Tibial nerve (tissue), 3 donors: ENCODE measurements around the gene TENM4.

ENCODE experiments used
- POLR2A ChIP-seq, 2 donors: fragments of 450-650 bp; IDR thresholded peaks; one replicate each; pipeline ENCODE4 v1.6.1; 2017; ENCODE audit warnings: antibody characterized with exemption in 2 of 2, mild to moderate bottlenecking in 2 of 2, moderate library complexity in 2 of 2
- TF ChIP-seq, protein P1 (sequence below), 5 experiments: fragments of 200-600 bp in 3 of 5; fragments of 450-650 bp in 2 of 5; sonication (generic) in 3 of 5; IDR thresholded peaks; one replicate each; pipeline ENCODE4 v1.5.1; 2016 to 2019; ENCODE audit warnings: antibody characterized with exemption in 5 of 5, mild to moderate bottlenecking in 3 of 5, moderate library complexity in 2 of 5

DNA sequence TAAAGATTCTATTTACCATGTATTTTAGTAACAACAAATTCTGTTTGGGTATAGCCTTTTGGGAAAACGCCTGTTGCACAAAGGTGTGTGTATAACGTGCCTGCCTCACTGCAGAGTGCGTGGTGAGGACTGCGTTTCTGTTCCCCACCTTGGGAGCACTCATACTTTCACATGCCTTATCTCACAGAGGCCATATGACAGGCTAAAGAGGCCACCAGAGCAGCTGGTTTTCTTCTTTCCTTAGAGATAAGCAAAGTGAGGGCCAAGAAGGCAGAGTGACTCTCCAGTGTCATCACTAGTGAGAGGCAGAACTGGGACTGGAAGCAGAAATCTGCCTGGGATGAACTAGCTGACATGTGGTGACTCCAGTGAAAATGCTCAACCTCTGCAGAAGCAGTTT is 497.0 kb downstream of the TENM4 start:
- TF ChIP-seq, protein P1, sequence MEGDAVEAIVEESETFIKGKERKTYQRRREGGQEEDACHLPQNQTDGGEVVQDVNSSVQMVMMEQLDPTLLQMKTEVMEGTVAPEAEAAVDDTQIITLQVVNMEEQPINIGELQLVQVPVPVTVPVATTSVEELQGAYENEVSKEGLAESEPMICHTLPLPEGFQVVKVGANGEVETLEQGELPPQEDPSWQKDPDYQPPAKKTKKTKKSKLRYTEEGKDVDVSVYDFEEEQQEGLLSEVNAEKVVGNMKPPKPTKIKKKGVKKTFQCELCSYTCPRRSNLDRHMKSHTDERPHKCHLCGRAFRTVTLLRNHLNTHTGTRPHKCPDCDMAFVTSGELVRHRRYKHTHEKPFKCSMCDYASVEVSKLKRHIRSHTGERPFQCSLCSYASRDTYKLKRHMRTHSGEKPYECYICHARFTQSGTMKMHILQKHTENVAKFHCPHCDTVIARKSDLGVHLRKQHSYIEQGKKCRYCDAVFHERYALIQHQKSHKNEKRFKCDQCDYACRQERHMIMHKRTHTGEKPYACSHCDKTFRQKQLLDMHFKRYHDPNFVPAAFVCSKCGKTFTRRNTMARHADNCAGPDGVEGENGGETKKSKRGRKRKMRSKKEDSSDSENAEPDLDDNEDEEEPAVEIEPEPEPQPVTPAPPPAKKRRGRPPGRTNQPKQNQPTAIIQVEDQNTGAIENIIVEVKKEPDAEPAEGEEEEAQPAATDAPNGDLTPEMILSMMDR (IDR thresholded peaks at IDR 0.05) = no peak
- TF ChIP-seq POLR2A (IDR thresholded peaks at IDR 0.05) = no peak
